ENCODE data around the gene PKM. TPM values are rescaled to one million over a fixed set of nuclear protein-coding genes. Genes with fewer than 3 reads are reported as not detected.
"Not testable (repeated sequence)": the region's sequence is repeated elsewhere in the genome, so short reads cannot be mapped to it uniquely, and the experiment has no call there.

Gene PKM
- total RNA-seq, 2 experiments from 2014 or later = 202 to 203 TPM

- Histone ChIP-seq H3K36me3 (ENCODE audit: insufficient read depth, low read length) (no peaks in the 10 kb centered on the region), H3K9me3 (ENCODE audit: control insufficient read depth in 1 of 2, insufficient read depth in 1 of 2, low read length in 2 of 2) (peaks cover 0 to 1% of the 10 kb centered on the region in 2 experiments), H3K27ac (ENCODE audit: low read depth in 1 of 2, low read length in 2 of 2) (no peak overlapping the region), H3K27me3 (ENCODE audit: control insufficient read depth in 1 of 2, insufficient read depth in 2 of 2, low read length in 2 of 2) (no peaks in the 10 kb centered on the region), H3K4me3 (ENCODE audit: low read length) (no peak overlapping the region), H3K4me1 (ENCODE audit: insufficient read depth, low read length) (no peaks in the 10 kb centered on the region)
- H3K27me3 Mint-ChIP-seq = no peaks in the 10 kb centered on the region
- intact Hi-C loops (cut with DNase I, micrococcal nuclease) = no loop called here
- H3K9me3 Mint-ChIP-seq = no peaks in the 10 kb centered on the region
- POLR2A ChIA-PET = no interaction called here
- ATAC-seq (ENCODE audit: poor library complexity) = no peak
- no peaks in the 10 kb centered on the region for H3K36me3 Mint-ChIP-seq (ENCODE audit: low read depth)
- DNase-seq = no peak
- TF ChIP-seq, protein P1, sequence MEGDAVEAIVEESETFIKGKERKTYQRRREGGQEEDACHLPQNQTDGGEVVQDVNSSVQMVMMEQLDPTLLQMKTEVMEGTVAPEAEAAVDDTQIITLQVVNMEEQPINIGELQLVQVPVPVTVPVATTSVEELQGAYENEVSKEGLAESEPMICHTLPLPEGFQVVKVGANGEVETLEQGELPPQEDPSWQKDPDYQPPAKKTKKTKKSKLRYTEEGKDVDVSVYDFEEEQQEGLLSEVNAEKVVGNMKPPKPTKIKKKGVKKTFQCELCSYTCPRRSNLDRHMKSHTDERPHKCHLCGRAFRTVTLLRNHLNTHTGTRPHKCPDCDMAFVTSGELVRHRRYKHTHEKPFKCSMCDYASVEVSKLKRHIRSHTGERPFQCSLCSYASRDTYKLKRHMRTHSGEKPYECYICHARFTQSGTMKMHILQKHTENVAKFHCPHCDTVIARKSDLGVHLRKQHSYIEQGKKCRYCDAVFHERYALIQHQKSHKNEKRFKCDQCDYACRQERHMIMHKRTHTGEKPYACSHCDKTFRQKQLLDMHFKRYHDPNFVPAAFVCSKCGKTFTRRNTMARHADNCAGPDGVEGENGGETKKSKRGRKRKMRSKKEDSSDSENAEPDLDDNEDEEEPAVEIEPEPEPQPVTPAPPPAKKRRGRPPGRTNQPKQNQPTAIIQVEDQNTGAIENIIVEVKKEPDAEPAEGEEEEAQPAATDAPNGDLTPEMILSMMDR (IDR thresholded peaks at IDR 0.05) = no peak
- CTCF ChIA-PET = no interaction called here
- H3K4me3 Mint-ChIP-seq = no peak overlapping the region
- no peaks in the 10 kb centered on the region for H3K4me1 Mint-ChIP-seq (ENCODE audit: low read depth)
- H3K27ac Mint-ChIP-seq = no peak overlapping the region
These were observed 57.0 kb downstream of the PKM start for GRCh38 chr15:72173864-72174550.

- DNase-seq (no peak), ATAC-seq (ENCODE audit: poor library complexity) (no peak)
- ChIA-PET POLR2A (no interaction called here), CTCF (no interaction called here)
- Mint-ChIP-seq H3K27me3 (no peaks in the 10 kb centered on the region), H3K4me1 (ENCODE audit: low read depth) (no peaks in the 10 kb centered on the region), H3K4me3 (no peak overlapping the region), H3K9me3 (no peaks in the 10 kb centered on the region), H3K27ac (no peak overlapping the region), H3K36me3 (ENCODE audit: low read depth) (no peaks in the 10 kb centered on the region)
- peaks cover 3% of the 10 kb centered on the region for H3K4me1 ChIP-seq (ENCODE audit: insufficient read depth, low read length)
- H3K36me3 ChIP-seq (ENCODE audit: insufficient read depth, low read length) = no peaks in the 10 kb centered on the region
- H3K27ac ChIP-seq (ENCODE audit: low read depth in 1 of 2, low read length in 2 of 2) = no peak overlapping the region
- H3K27me3 ChIP-seq (ENCODE audit: control insufficient read depth in 1 of 2, insufficient read depth in 2 of 2, low read length in 2 of 2) = no peaks in the 10 kb centered on the region
- peaks cover 0 to 3% of the 10 kb centered on the region in 2 experiments for H3K9me3 ChIP-seq (ENCODE audit: control insufficient read depth in 1 of 2, insufficient read depth in 1 of 2, low read length in 2 of 2)
- intact Hi-C loops (cut with DNase I, micrococcal nuclease) = no loop called here
- TF ChIP-seq, protein P1 (IDR thresholded peaks at IDR 0.05) = no peak
- no peak overlapping the region for H3K4me3 ChIP-seq (ENCODE audit: low read length)
These were observed 57.6 kb downstream of the PKM start for GRCh38 chr15:72173401-72173800.

DNA sequence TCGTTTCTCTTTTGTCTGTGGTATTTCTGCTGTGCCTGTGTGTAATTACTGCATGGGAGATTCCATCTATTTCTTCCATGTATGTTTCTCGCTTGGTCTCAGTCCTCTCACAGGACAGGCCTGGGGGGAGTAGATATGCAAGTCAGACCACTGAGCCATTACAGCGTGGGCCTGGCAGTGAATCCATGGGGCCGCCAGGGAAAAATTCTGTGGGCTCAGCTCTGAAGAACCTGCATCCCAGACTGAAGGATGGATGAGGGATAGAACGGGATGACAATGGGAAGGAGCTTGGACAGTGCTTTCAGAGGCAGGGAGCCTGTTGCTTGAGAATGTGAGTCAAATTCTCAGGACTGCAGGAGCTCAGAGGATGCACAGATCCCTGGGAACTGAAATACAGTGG, 58.2 kb downstream of the PKM start:
- H3K4me1 ChIP-seq (ENCODE audit: insufficient read depth, low read length) = peaks cover 7% of the 10 kb centered on the region
- Mint-ChIP-seq H3K4me3 (no peak overlapping the region), H3K36me3 (ENCODE audit: low read depth) (no peaks in the 10 kb centered on the region), H3K27me3 (no peaks in the 10 kb centered on the region), H3K9me3 (no peaks in the 10 kb centered on the region), H3K4me1 (ENCODE audit: low read depth) (no peaks in the 10 kb centered on the region), H3K27ac (no peak overlapping the region)
- H3K9me3 ChIP-seq (ENCODE audit: control insufficient read depth in 1 of 2, insufficient read depth in 1 of 2, low read length in 2 of 2) = peaks cover 0 to 3% of the 10 kb centered on the region in 2 experiments
- no peak for DNase-seq
- ChIA-PET CTCF (interaction anchor here (0.7 kb wide), 1 partner anchor 46 kb away, joined by 3 read pairs; no protein-coding TSS in a partner anchor), POLR2A (no interaction called here)
- no peak overlapping the region for H3K4me3 ChIP-seq (ENCODE audit: low read length)
- H3K36me3 ChIP-seq (ENCODE audit: insufficient read depth, low read length) = no peaks in the 10 kb centered on the region
- ATAC-seq (ENCODE audit: poor library complexity) = no peak
- intact Hi-C loops (cut with DNase I, micrococcal nuclease) = no loop called here
- no peaks in the 10 kb centered on the region for H3K27me3 ChIP-seq (ENCODE audit: control insufficient read depth in 1 of 2, insufficient read depth in 2 of 2, low read length in 2 of 2)
- TF ChIP-seq, protein P1 (IDR thresholded peaks at IDR 0.05) = no peak
- H3K27ac ChIP-seq (ENCODE audit: low read depth in 1 of 2, low read length in 2 of 2) = no peak overlapping the region

DNA sequence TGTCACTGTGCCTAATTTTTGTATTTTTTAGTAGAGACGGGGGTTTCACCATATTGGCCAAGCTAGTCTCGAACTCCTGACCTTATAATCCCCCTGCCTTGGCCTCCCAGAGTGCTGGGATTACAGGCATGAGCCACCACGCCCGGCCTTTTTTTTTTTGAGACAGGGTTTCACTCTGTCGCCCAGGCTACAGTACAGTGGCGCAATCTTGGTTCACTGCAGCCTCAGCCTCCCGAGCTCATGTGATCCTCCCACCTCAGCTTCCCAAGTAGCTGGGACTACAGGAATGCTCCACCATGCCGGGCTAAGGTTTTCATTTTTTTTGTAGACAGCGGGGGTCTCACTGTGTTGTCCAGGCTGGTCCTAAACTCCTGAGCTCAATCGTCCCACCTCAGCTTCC, 59.0 kb downstream of the PKM start:
- H3K4me3 ChIP-seq (ENCODE audit: low read length); ATAC-seq (ENCODE audit: poor library complexity); H3K4me1 Mint-ChIP-seq (ENCODE audit: low read depth); H3K27ac Mint-ChIP-seq; H3K4me3 Mint-ChIP-seq; H3K27ac ChIP-seq (ENCODE audit: low read depth in 1 of 2, low read length in 2 of 2); H3K36me3 Mint-ChIP-seq (ENCODE audit: low read depth); H3K9me3 ChIP-seq (ENCODE audit: control insufficient read depth in 1 of 2, insufficient read depth in 1 of 2, low read length in 2 of 2); H3K36me3 ChIP-seq (ENCODE audit: insufficient read depth, low read length); H3K4me1 ChIP-seq (ENCODE audit: insufficient read depth, low read length); H3K27me3 ChIP-seq (ENCODE audit: control insufficient read depth in 1 of 2, insufficient read depth in 2 of 2, low read length in 2 of 2); DNase-seq; H3K9me3 Mint-ChIP-seq; intact Hi-C loops (cut with DNase I, micrococcal nuclease); POLR2A ChIA-PET; H3K27me3 Mint-ChIP-seq: not testable (repeated sequence)
- CTCF ChIA-PET = interaction anchor here (0.7 kb wide), 1 partner anchor 45 kb away, joined by 3 read pairs; no protein-coding TSS in a partner anchor

Data from CD4-positive, alpha-beta T cell (primary cell).